ENCODE results near the gene SPAG16.

GRCh38 chr2:213710164-213710563 lies 425.9 kb downstream of the SPAG16 start:
- TF ChIP-seq GATA2 (IDR thresholded peaks at IDR 0.05; ENCODE audit: low read depth, low read length) (no peak), GATA3 (IDR thresholded peaks at IDR 0.05; ENCODE audit: low read depth, low read length) (no peak)

All from SH-SY5Y (cell line).